CD14-positive monocyte (primary cell): ENCODE data around the gene AGPAT2. TPM values are rescaled to one million over a fixed set of nuclear protein-coding genes. Genes with fewer than 3 reads are reported as not detected.

Source experiments
- DNase-seq, 3 donors: peaks; one replicate each; pipeline ENCODE4 v3.0.0-alpha.2; 2011 to 2022
- H2AFZ ChIP-seq: 2 replicates; pipeline ENCODE4 v1.6.0; 2012; ENCODE audit warnings: mild to moderate bottlenecking, low read depth, low read length, inconsistent platforms; ENCODE audit not compliant: insufficient read depth, poor library complexity, severe bottlenecking
- H3K27ac ChIP-seq, 2 donors: 1 replicate in 1 of 2; 2 replicates in 1 of 2; pipeline ENCODE4 v1.5.1; 2012 to 2013; ENCODE audit warnings: low read length in 2 of 2, control low read depth in 1 of 2, inconsistent platforms in 1 of 2, low read depth in 1 of 2, mild to moderate bottlenecking in 1 of 2
- H3K27me3 ChIP-seq, 2 donors: one replicate each; pipeline versions ENCODE4 v1.6.0 to v1.6.1; 2011 to 2013; ENCODE audit warnings: low read length in 2 of 2; ENCODE audit not compliant: control insufficient read depth in 2 of 2, insufficient read depth in 2 of 2
- H3K36me3 ChIP-seq, 2 donors: replicated peaks in 1 of 2; 1 replicate in 1 of 2; 2 replicates in 1 of 2; pipeline versions ENCODE4 v1.5.1 to v1.6.1; 2012 to 2013; ENCODE audit warnings: low read length in 2 of 2, control low read depth in 1 of 2, inconsistent platforms in 1 of 2, mild to moderate bottlenecking in 1 of 2; ENCODE audit not compliant: insufficient read depth in 2 of 2, control insufficient read depth in 1 of 2
- H3K4me1 ChIP-seq, 2 donors: 1 replicate in 1 of 2; 2 replicates in 1 of 2; pipeline versions ENCODE4 v1.5.1 to v1.6.1; 2012 to 2013; ENCODE audit warnings: low read length in 2 of 2, control low read depth in 1 of 2, inconsistent platforms in 1 of 2, mild to moderate bottlenecking in 1 of 2, moderate library complexity in 1 of 2; ENCODE audit not compliant: insufficient read depth in 2 of 2, control insufficient read depth in 1 of 2
- H3K4me2 ChIP-seq: replicated peaks from 2 replicates; pipeline ENCODE3; 2012; ENCODE audit warnings: low read length, moderate library complexity, mild to moderate bottlenecking; ENCODE audit not compliant: poor library complexity, severe bottlenecking; ENCODE audit errors: extremely low read depth
- H3K4me3 ChIP-seq, 3 experiments: fragments of 200-600 bp in 1 of 3; sonication (generic) in 1 of 3; replicated peaks in 1 of 3; 1 replicate in 2 of 3; 2 replicates in 1 of 3; pipeline ENCODE4 v1.5.1; 2011 to 2013; ENCODE audit warnings: low read length in 3 of 3, mild to moderate bottlenecking in 3 of 3, control low read depth in 2 of 3, low read depth in 2 of 3, inconsistent platforms in 1 of 3, moderate library complexity in 1 of 3
- H3K79me2 ChIP-seq: 2 replicates; pipeline ENCODE4 v1.6.0; 2012; ENCODE audit warnings: mild to moderate bottlenecking, control low read depth, inconsistent platforms, low read length, moderate library complexity; ENCODE audit not compliant: insufficient read depth
- H3K9ac ChIP-seq: 2 replicates; pipeline ENCODE4 v1.6.0; 2017; ENCODE audit warnings: low read length, mild to moderate bottlenecking; ENCODE audit not compliant: insufficient read depth, poor library complexity, severe bottlenecking
- H3K9me3 ChIP-seq, 2 donors: replicated peaks in 1 of 2; 1 replicate in 1 of 2; 2 replicates in 1 of 2; pipeline versions ENCODE4 v1.5.1 to v1.6.1; 2012 to 2013; ENCODE audit warnings: low read length in 2 of 2, control low read depth in 1 of 2; ENCODE audit not compliant: control insufficient read depth in 1 of 2, insufficient read depth in 1 of 2
- H4K20me1 ChIP-seq: 2 replicates; pipeline ENCODE4 v1.6.0; 2012; ENCODE audit warnings: mild to moderate bottlenecking, low read length, control low read depth, moderate library complexity; ENCODE audit not compliant: insufficient read depth
- H3K27ac Mint-ChIP-seq, 7 donors: one replicate each; pipeline ENCODE4 v1.8.0; 2020; ENCODE audit warnings: mild to moderate bottlenecking in 7 of 7, mixed read lengths in 7 of 7, moderate library complexity in 6 of 7, inconsistent platforms in 2 of 7
- H3K27me3 Mint-ChIP-seq, 3 donors: one replicate each; pipeline ENCODE4 v1.8.0; 2021 to 2022; ENCODE audit warnings: low read depth in 3 of 3, mild to moderate bottlenecking in 3 of 3, mixed read lengths in 3 of 3, moderate library complexity in 3 of 3, inconsistent platforms in 1 of 3
- H3K36me3 Mint-ChIP-seq, 2 donors: one replicate each; pipeline ENCODE4 v1.8.0; 2020; ENCODE audit warnings: mixed read lengths in 2 of 2, inconsistent platforms in 1 of 2, mild to moderate bottlenecking in 1 of 2
- H3K4me1 Mint-ChIP-seq: one replicate; pipeline ENCODE4 v1.8.0; 2020; ENCODE audit warnings: mild to moderate bottlenecking, mixed read lengths
- H3K4me3 Mint-ChIP-seq, 2 donors: one replicate each; pipeline ENCODE4 v1.8.0; 2020; ENCODE audit warnings: mild to moderate bottlenecking in 2 of 2, mixed read lengths in 2 of 2, moderate library complexity in 1 of 2
- H3K9me3 Mint-ChIP-seq, 7 donors: one replicate each; pipeline ENCODE4 v1.8.0; 2020 to 2022; ENCODE audit warnings: mixed read lengths in 7 of 7, mild to moderate bottlenecking in 6 of 7, moderate library complexity in 6 of 7, inconsistent platforms in 2 of 7
- CTCF ChIP-seq: fragments of 200-600 bp; IDR thresholded peaks from one replicate; pipeline ENCODE4 v1.8.0; 2022; ENCODE audit warnings: antibody characterized with exemption, mild to moderate bottlenecking
- WGBS: methylation state at CpG from one replicate; pipeline ENCODE4 v1.1.5; 2013; ENCODE audit warnings: missing lambda C conversion rate; ENCODE audit not compliant: insufficient coverage; 5-methylcytosine and 5-hydroxymethylcytosine counted together
- intact Hi-C, 2 donors: fragments of 100-400 bp; cut with micrococcal nuclease; formaldehyde crosslinking; loops; one replicate each; pipeline versions ENCODE4 v1.15.0 to v1.15.1; 2023
- polyA plus RNA-seq, 3 donors: library from polyadenylated mRNA; depleted of rRNA in 1 of 3; unstranded in 2 of 3; stranded (reverse) in 1 of 3; fragments of 300-500 nt in 2 of 3; fragments of >200 nt in 1 of 3; fragmentation: Illumina TruSeq in 2 of 3; gene quantifications; 1 replicate in 2 of 3; 2 replicates in 1 of 3; pipeline ENCODE4 v1.2.3, GENCODE V29; 2012 to 2021

The AGPAT2 gene
- polyA plus RNA-seq, 3 donors = 80.1 to 139 (median 116) TPM

GRCh38 chr9:136724772-136725171, 37.5 kb upstream of the AGPAT2 start:
- Histone ChIP-seq H3K36me3 (peaks cover 45 to 48% of the 10 kb centered on the region in 2 donors), H4K20me1 (peaks cover 81% of the 10 kb centered on the region), H3K27ac (no peak overlapping the region), H2AFZ (no peak overlapping the region), H3K9ac (no peak overlapping the region), H3K9me3 (no peaks in the 10 kb centered on the region), H3K27me3 (peaks cover 0 to 9% of the 10 kb centered on the region in 2 donors), H3K4me2 (no peak overlapping the region), H3K4me1 (peaks cover 26 to 40% of the 10 kb centered on the region in 2 donors), H3K79me2 (peaks cover 55% of the 10 kb centered on the region), H3K4me3 (no peak overlapping the region)
- Mint-ChIP-seq H3K4me3 (no peak overlapping the region), H3K36me3 (peaks cover 31 to 46% of the 10 kb centered on the region in 2 donors), H3K9me3 (no peaks in the 10 kb centered on the region), H3K27me3 (peaks cover 4 to 10% (median 10%) of the 10 kb centered on the region in 3 donors), H3K27ac (no peak overlapping the region), H3K4me1 (peaks cover 39% of the 10 kb centered on the region)
- 87% methylated on average over 2 of the region's 7 CpGs for WGBS
- intact Hi-C loops = loop anchor here (5.0 to 10.0 kb wide), 2 partner anchors 37 to 240 kb away; partner anchors contain the start of genes AGPAT2 (in 2 of the 2) and SEC16A (in 1 of the 2)
- no peak for TF ChIP-seq CTCF
- no peak for DNase-seq

- intact Hi-C loops = loop anchor here in 1 of 2 donors (10.0 kb wide), 1 partner anchor 239 kb away; the partner anchor contains the start of gene SEC16A
- Mint-ChIP-seq H3K27ac (no peak overlapping the region), H3K36me3 (peaks cover 31 to 46% of the 10 kb centered on the region in 2 donors), H3K27me3 (peaks cover 0 to 6% (median 3%) of the 10 kb centered on the region in 3 donors), H3K9me3 (no peaks in the 10 kb centered on the region), H3K4me1 (peaks cover 36% of the 10 kb centered on the region), H3K4me3 (no peak overlapping the region)
- Histone ChIP-seq H3K9ac (no peak overlapping the region), H3K4me3 (no peak overlapping the region), H3K4me1 (peaks cover 29 to 43% of the 10 kb centered on the region in 2 donors), H3K27me3 (peaks cover 0 to 3% of the 10 kb centered on the region in 2 donors), H4K20me1 (peaks cover 83% of the 10 kb centered on the region), H3K79me2 (peaks cover 47% of the 10 kb centered on the region), H3K27ac (no peak overlapping the region), H3K36me3 (peaks cover 45 to 48% of the 10 kb centered on the region in 2 donors), H3K9me3 (no peaks in the 10 kb centered on the region), H2AFZ (no peak overlapping the region), H3K4me2 (no peak overlapping the region)
- no peak for DNase-seq
- WGBS = 93% methylated on average over 8 of the region's 8 CpGs
- TF ChIP-seq CTCF = no peak
These were observed 36.7 kb upstream of the AGPAT2 start for GRCh38 chr9:136723989-136724388.
